Neural progenitor cell (in vitro differentiated cells): ENCODE measurements around the gene WWOX. TPM values are rescaled to one million over a fixed set of nuclear protein-coding genes. Genes with fewer than 3 reads are reported as not detected.

ENCODE experiments used
- DNase-seq: peaks from one replicate; pipeline ENCODE4 v3.0.0-alpha.2; 2016; ENCODE audit warnings: low spot score
- H2AFZ ChIP-seq: fragments of 200-600 bp; sonication (generic); replicated peaks from 2 replicates; pipeline ENCODE4 v1.6.1; 2016; ENCODE audit warnings: antibody characterized with exemption
- H3F3A ChIP-seq: fragments of 200-600 bp; sonication (generic); 2 replicates; pipeline ENCODE4 v1.6.1; 2016; ENCODE audit warnings: antibody characterized with exemption, low read depth
- H3K27ac ChIP-seq: fragments of 200-600 bp; sonication (generic); 2 replicates; pipeline ENCODE4 v1.5.1; 2016; ENCODE audit warnings: mild to moderate bottlenecking
- H3K27me3 ChIP-seq: fragments of 200-600 bp; sonication (generic); 2 replicates; pipeline ENCODE4 v1.6.1; 2016; ENCODE audit warnings: mild to moderate bottlenecking, moderate library complexity
- H3K36me3 ChIP-seq: fragments of 200-600 bp; sonication (generic); 2 replicates; pipeline ENCODE4 v1.5.1; 2016
- H3K4me1 ChIP-seq: fragments of 200-600 bp; sonication (generic); 2 replicates; pipeline ENCODE4 v1.6.1; 2016; ENCODE audit warnings: mixed run types
- H3K4me2 ChIP-seq: fragments of 200-600 bp; sonication (generic); 2 replicates; pipeline ENCODE4 v1.6.1; 2016
- H3K4me3 ChIP-seq: fragments of 200-600 bp; sonication (generic); 2 replicates; pipeline ENCODE4 v1.5.1; 2016
- H3K79me2 ChIP-seq: fragments of 200-600 bp; sonication (generic); 2 replicates; pipeline ENCODE4 v1.6.1; 2016; ENCODE audit warnings: low read depth
- H3K9ac ChIP-seq: fragments of 200-600 bp; sonication (generic); 2 replicates; pipeline ENCODE4 v1.6.1; 2016
- H3K9me3 ChIP-seq: fragments of 200-600 bp; sonication (generic); 2 replicates; pipeline ENCODE4 v1.5.1; 2016; ENCODE audit warnings: low read depth
- H4K20me1 ChIP-seq: fragments of 200-600 bp; sonication (generic); 2 replicates; pipeline ENCODE4 v1.6.1; 2016; ENCODE audit warnings: low read depth
- H3K27ac Mint-ChIP-seq: 3 replicates; pipeline ENCODE4 v1.8.0; 2021; ENCODE audit warnings: mixed read lengths
- H3K27me3 Mint-ChIP-seq: 2 replicates; pipeline ENCODE4 v1.8.0; 2022; ENCODE audit warnings: low read depth, mild to moderate bottlenecking, inconsistent platforms, moderate library complexity, mixed read lengths; ENCODE audit not compliant: insufficient read depth
- H3K36me3 Mint-ChIP-seq: 3 replicates; pipeline ENCODE4 v1.8.0; 2021; ENCODE audit warnings: mixed read lengths
- H3K4me1 Mint-ChIP-seq: 3 replicates; pipeline ENCODE4 v1.8.0; 2021; ENCODE audit warnings: mixed read lengths
- H3K4me3 Mint-ChIP-seq: 3 replicates; pipeline ENCODE4 v1.8.0; 2021; ENCODE audit warnings: mild to moderate bottlenecking, moderate library complexity, mixed read lengths
- H3K9me3 Mint-ChIP-seq: 3 replicates; pipeline ENCODE4 v1.8.0; 2020; ENCODE audit warnings: mixed read lengths
- CTCF ChIP-seq: fragments of 200-600 bp; sonication (generic); IDR thresholded peaks from 2 replicates; pipeline ENCODE4 v1.5.1; 2017; ENCODE audit warnings: antibody characterized with exemption, mild to moderate bottlenecking
- EZH2 ChIP-seq: fragments of 200-600 bp; sonication (generic); IDR thresholded peaks from 2 replicates; pipeline ENCODE4 v1.6.1; 2017; ENCODE audit warnings: antibody characterized with exemption, mild to moderate bottlenecking, moderate library complexity
- EZH2phosphoT487 ChIP-seq: fragments of 200-600 bp; sonication (generic); IDR thresholded peaks from 2 replicates; pipeline ENCODE4 v1.6.1; 2017; ENCODE audit warnings: antibody characterized with exemption
- total RNA-seq: library from RNA; depleted of rRNA; stranded (reverse); fragments of >200 nt; gene quantifications from 2 replicates; pipeline ENCODE4 v1.2.3, GENCODE V29; 2015; ENCODE audit warnings: low replicate concordance

WWOX gene
- total RNA-seq, 1 donor from 2014 or later: 63.7 TPM

- H3K27ac Mint-ChIP-seq: no peak overlapping the region
- no peak overlapping the region for H3K9ac ChIP-seq
- DNase-seq: no peak
- H3K79me2 ChIP-seq: no peaks in the 10 kb centered on the region
- no peaks in the 10 kb centered on the region for H3K27me3 Mint-ChIP-seq
- no peaks in the 10 kb centered on the region for H3K27me3 ChIP-seq
- H3F3A ChIP-seq: no peaks in the 10 kb centered on the region
- H3K4me1 Mint-ChIP-seq: peaks cover 18% of the 10 kb centered on the region
- TF ChIP-seq EZH2phosphoT487: no peak
- no peak for TF ChIP-seq EZH2
- no peak for TF ChIP-seq CTCF
- H3K4me3 Mint-ChIP-seq: no peak overlapping the region
- no peaks in the 10 kb centered on the region for H4K20me1 ChIP-seq
- H3K27ac ChIP-seq: no peak overlapping the region
- H3K4me3 ChIP-seq: peak overlapping the region; percentile 3
- no peaks in the 10 kb centered on the region for H3K36me3 ChIP-seq
- H3K4me1 ChIP-seq: peaks cover 13% of the 10 kb centered on the region
- no peaks in the 10 kb centered on the region for H3K36me3 Mint-ChIP-seq
- H3K9me3 Mint-ChIP-seq: peaks cover 3% of the 10 kb centered on the region
- peak overlapping the region; percentile 51 for H3K4me2 ChIP-seq
- no peaks in the 10 kb centered on the region for H3K9me3 ChIP-seq
- no peak overlapping the region for H2AFZ ChIP-seq
Observed at GRCh38 chr16:78900044-78900811, 800.8 kb downstream of the WWOX start.

- no peaks in the 10 kb centered on the region for H3K27me3 Mint-ChIP-seq
- H3K27ac Mint-ChIP-seq: no peak overlapping the region
- DNase-seq: no peak
- no peak overlapping the region for H3K4me2 ChIP-seq
- no peaks in the 10 kb centered on the region for H4K20me1 ChIP-seq
- H2AFZ ChIP-seq: no peak overlapping the region
- H3K4me1 ChIP-seq: peaks cover 17% of the 10 kb centered on the region
- H3K9ac ChIP-seq: no peak overlapping the region
- H3K27me3 ChIP-seq: no peaks in the 10 kb centered on the region
- no peaks in the 10 kb centered on the region for H3K9me3 ChIP-seq
- H3K79me2 ChIP-seq: no peaks in the 10 kb centered on the region
- H3K4me3 ChIP-seq: no peak overlapping the region
- H3K27ac ChIP-seq: no peak overlapping the region
- H3F3A ChIP-seq: peaks cover 7% of the 10 kb centered on the region
- H3K36me3 ChIP-seq: no peaks in the 10 kb centered on the region
- H3K4me1 Mint-ChIP-seq: peaks cover 24% of the 10 kb centered on the region
- no peak overlapping the region for H3K4me3 Mint-ChIP-seq
- peaks cover 3% of the 10 kb centered on the region for H3K9me3 Mint-ChIP-seq
- H3K36me3 Mint-ChIP-seq: no peaks in the 10 kb centered on the region
- TF ChIP-seq EZH2phosphoT487 (no peak), CTCF (no peak), EZH2 (no peak)
Observed at GRCh38 chr16:78900966-78901365, 801.5 kb downstream of the WWOX start.

- no peaks in the 10 kb centered on the region for H3K36me3 Mint-ChIP-seq
- Histone ChIP-seq H3K4me3 (no peak overlapping the region), H2AFZ (no peak overlapping the region), H3K27ac (no peak overlapping the region), H3K4me1 (peaks cover 25% of the 10 kb centered on the region), H3F3A (peaks cover 12% of the 10 kb centered on the region), H3K9ac (no peak overlapping the region), H4K20me1 (no peaks in the 10 kb centered on the region), H3K4me2 (no peak overlapping the region), H3K36me3 (no peaks in the 10 kb centered on the region), H3K27me3 (no peaks in the 10 kb centered on the region), H3K9me3 (no peaks in the 10 kb centered on the region), H3K79me2 (no peaks in the 10 kb centered on the region)
- DNase-seq: no peak
- no peak overlapping the region for H3K4me3 Mint-ChIP-seq
- H3K27me3 Mint-ChIP-seq: peaks cover 2% of the 10 kb centered on the region
- no peak overlapping the region for H3K27ac Mint-ChIP-seq
- TF ChIP-seq EZH2: no peak
- TF ChIP-seq EZH2phosphoT487: no peak
- no peak for TF ChIP-seq CTCF
- H3K9me3 Mint-ChIP-seq: peaks cover 9% of the 10 kb centered on the region
- peaks cover 32% of the 10 kb centered on the region for H3K4me1 Mint-ChIP-seq
Observed at GRCh38 chr16:78902321-78902720, 802.9 kb downstream of the WWOX start.
